Small intestine (tissue), 7 donors: ENCODE data around the gene SH3BP5L. TPM values are rescaled to one million over a fixed set of nuclear protein-coding genes. Genes with fewer than 3 reads are reported as not detected.
"Not testable (repeated sequence)": the region's sequence is repeated elsewhere in the genome, so short reads cannot be mapped to it uniquely, and the experiment has no call there.

Source experiments
- DNase-seq, 2 donors: peaks; one replicate each; pipeline versions ENCODE4 v3.0.0 to v3.0.0-alpha.2; 2013
- FAIRE-seq: peaks from 2 replicates; lab custom pipeline; 2012; peaks lifted over from hg19 to GRCh38; lab: Jason Lieb, UNC
- H3K27ac ChIP-seq, 3 donors: one replicate each; pipeline ENCODE4 v1.5.1; 2013; ENCODE audit warnings: low read length in 2 of 3, mild to moderate bottlenecking in 2 of 3, control low read depth in 1 of 3, inconsistent platforms in 1 of 3, low read depth in 1 of 3, moderate library complexity in 1 of 3
- H3K27me3 ChIP-seq, 3 donors: one replicate each; pipeline ENCODE4 v1.6.1; 2013; ENCODE audit warnings: low read length in 3 of 3, inconsistent platforms in 1 of 3; ENCODE audit not compliant: control insufficient read depth in 3 of 3, insufficient read depth in 3 of 3
- H3K36me3 ChIP-seq, 3 donors: one replicate each; pipeline ENCODE4 v1.6.1; 2013; ENCODE audit warnings: low read length in 3 of 3, inconsistent platforms in 1 of 3, low read depth in 1 of 3, mild to moderate bottlenecking in 1 of 3, moderate library complexity in 1 of 3; ENCODE audit not compliant: control insufficient read depth in 3 of 3, insufficient read depth in 2 of 3
- H3K4me1 ChIP-seq, 3 donors: one replicate each; pipeline ENCODE4 v1.6.1; 2013; ENCODE audit warnings: low read length in 2 of 3, inconsistent platforms in 1 of 3, low read depth in 1 of 3, mild to moderate bottlenecking in 1 of 3, moderate library complexity in 1 of 3; ENCODE audit not compliant: control insufficient read depth in 3 of 3, insufficient read depth in 2 of 3
- H3K4me3 ChIP-seq, 3 donors: one replicate each; pipeline ENCODE4 v1.5.1; 2013; ENCODE audit warnings: low read length in 3 of 3, control low read depth in 1 of 3, inconsistent platforms in 1 of 3, low read depth in 1 of 3, mild to moderate bottlenecking in 1 of 3, moderate library complexity in 1 of 3
- H3K9me3 ChIP-seq, 2 donors: one replicate each; pipeline ENCODE4 v1.6.1; 2013; ENCODE audit warnings: low read depth in 1 of 2, low read length in 1 of 2; ENCODE audit not compliant: control insufficient read depth in 2 of 2, insufficient read depth in 1 of 2
- WGBS, 3 donors: extraction: QIAGEN DNeasy Blood & Tissue Kit; methylation state at CpG; one replicate each; pipeline ENCODE4 v1.1.7; 2013; 5-methylcytosine and 5-hydroxymethylcytosine counted together
- polyA plus RNA-seq, 4 donors: library from polyadenylated mRNA; stranded (reverse) in 3 of 4; unstranded in 1 of 4; fragments of 200-250 nt in 3 of 4; fragments of 120-200 nt in 1 of 4; gene quantifications; one replicate each; pipeline versions ENCODE4 v1.2.1 to v1.2.3, GENCODE V29; 2013
- donor health status: healthy with polysubstance abuse.
- donor health status: control.
- donor health status: control.
- donor health status: Bipolar disorder and iron deficiency.
- donor health status: healthy.

SH3BP5L gene
- polyA plus RNA-seq, 4 donors = 19.1 to 38.0 (median 28.9) TPM

DNA sequence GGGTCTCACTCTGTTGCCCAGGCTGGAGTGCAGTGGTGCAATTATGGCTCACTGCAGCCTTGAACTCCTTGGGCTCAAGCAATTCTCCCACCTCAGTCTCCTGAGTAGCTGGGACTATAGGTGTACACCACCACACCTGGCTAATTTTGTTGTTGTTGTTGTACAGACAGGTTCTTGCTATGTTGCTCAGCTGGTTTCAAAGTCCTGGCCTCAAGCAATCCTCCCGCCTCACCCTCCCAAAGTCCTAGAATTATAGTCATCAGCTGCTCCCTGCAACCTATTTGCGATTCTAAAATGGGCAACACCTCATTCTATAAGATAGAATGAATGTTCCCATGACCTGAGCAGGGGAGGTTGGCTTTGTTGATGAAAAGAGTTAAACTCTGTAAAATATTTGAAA lies 36.4 kb downstream of the SH3BP5L start:
- not testable (repeated sequence) for H3K4me3 ChIP-seq, H3K36me3 ChIP-seq, FAIRE-seq, H3K27me3 ChIP-seq, H3K27ac ChIP-seq
- H3K9me3 ChIP-seq = peaks cover 0 to 26% of the 10 kb centered on the region in 2 donors
- peak in 1 of 2 donors; percentile 71 for DNase-seq
- 22 to 73% (median 44%) methylated on average over 2 of the region's 2 CpGs for WGBS, 3 donors
- H3K4me1 ChIP-seq = peaks cover 2 to 24% (median 12%) of the 10 kb centered on the region in 3 donors

GRCh38 chr1:248788327-248788726 lies 37.4 kb downstream of the SH3BP5L start:
- FAIRE-seq = no peak
- 57 to 72% (median 63%) methylated on average over 3 of the region's 3 CpGs for WGBS, 3 donors

GRCh38 chr1:248787430-248787829 lies 38.3 kb downstream of the SH3BP5L start:
- no peak for FAIRE-seq
- WGBS, 3 donors = 87 to 97% (median 92%) methylated on average over 4 of the region's 4 CpGs

More at GRCh38 chr1:248788327-248788726, 37.4 kb downstream of the SH3BP5L start:
- H3K4me3 ChIP-seq = no peak overlapping the region
- peaks cover 2 to 32% (median 12%) of the 10 kb centered on the region in 3 donors for H3K4me1 ChIP-seq
- no peaks in the 10 kb centered on the region for H3K27me3 ChIP-seq
- peak in 1 of 2 donors; percentile 66 for DNase-seq
- H3K36me3 ChIP-seq = no peaks in the 10 kb centered on the region
- peaks cover 0 to 18% of the 10 kb centered on the region in 2 donors for H3K9me3 ChIP-seq
- H3K27ac ChIP-seq = no peak overlapping the region

GRCh38 chr1:248786156-248786555 lies 39.6 kb downstream of the SH3BP5L start:
- peaks cover 0 to 2% of the 10 kb centered on the region in 2 donors for H3K9me3 ChIP-seq
- FAIRE-seq = no peak
- H3K4me1 ChIP-seq = peaks cover 2 to 43% (median 15%) of the 10 kb centered on the region in 3 donors
- no peaks in the 10 kb centered on the region for H3K36me3 ChIP-seq
- H3K27me3 ChIP-seq = no peaks in the 10 kb centered on the region
- H3K4me3 ChIP-seq = no peak overlapping the region
- peak; percentile 46 to 50 for DNase-seq
- WGBS, 3 donors = 40 to 66% (median 41%) methylated on average over 3 of the region's 3 CpGs
- no peak overlapping the region for H3K27ac ChIP-seq

More at GRCh38 chr1:248787430-248787829, 38.3 kb downstream of the SH3BP5L start:
- Histone ChIP-seq H3K27ac (no peak overlapping the region), H3K4me1 (peaks cover 2 to 40% (median 14%) of the 10 kb centered on the region in 3 donors), H3K27me3 (no peaks in the 10 kb centered on the region), H3K36me3 (no peaks in the 10 kb centered on the region), H3K9me3 (peaks cover 0 to 9% of the 10 kb centered on the region in 2 donors), H3K4me3 (no peak overlapping the region)
- DNase-seq = no peak

DNA sequence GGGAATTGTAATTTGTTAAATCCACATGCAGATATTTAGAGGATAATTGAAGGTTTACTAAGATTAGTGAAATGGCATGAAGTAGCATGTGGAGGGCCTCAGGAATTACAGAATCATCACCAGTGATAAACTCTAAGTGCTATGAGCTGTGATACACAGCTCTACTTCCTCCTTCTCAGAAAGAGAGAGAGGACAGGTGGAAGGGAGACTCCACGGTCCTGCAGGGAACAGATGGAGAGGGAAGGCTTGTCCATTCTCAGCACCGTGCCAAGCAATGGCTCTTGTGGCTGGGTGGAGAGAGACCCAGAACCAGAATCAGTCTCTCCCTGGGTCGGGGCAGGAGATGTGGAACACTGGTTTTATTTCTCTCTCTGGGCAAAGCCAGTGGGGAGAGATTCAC lies 42.3 kb downstream of the SH3BP5L start:
- H3K27ac ChIP-seq = peak overlapping the region in 1 of 3 donors; percentile 72
- H3K27me3 ChIP-seq = no peaks in the 10 kb centered on the region
- FAIRE-seq = no peak
- H3K9me3 ChIP-seq = peaks cover 0 to 23% of the 10 kb centered on the region in 2 donors
- no peak overlapping the region for H3K4me3 ChIP-seq
- no peaks in the 10 kb centered on the region for H3K36me3 ChIP-seq
- 24 to 48% (median 27%) methylated on average over 3 of the region's 3 CpGs for WGBS, 3 donors
- DNase-seq = no peak
- H3K4me1 ChIP-seq = peaks cover 2 to 29% (median 8%) of the 10 kb centered on the region in 3 donors

GRCh38 chr1:248782416-248783141 lies 43.1 kb downstream of the SH3BP5L start:
- peaks cover 0 to 31% of the 10 kb centered on the region in 2 donors for H3K9me3 ChIP-seq
- WGBS, 3 donors = 58 to 85% (median 63%) methylated on average over 16 of the region's 16 CpGs
- peaks cover 0 to 29% (median 9%) of the 10 kb centered on the region in 3 donors for H3K4me1 ChIP-seq
- no peaks in the 10 kb centered on the region for H3K27me3 ChIP-seq
- peak overlapping the region in 1 of 3 donors; percentile 72 for H3K27ac ChIP-seq
- peak; percentile 43 to 48 for DNase-seq
- no peak for FAIRE-seq
- no peak overlapping the region for H3K4me3 ChIP-seq
- H3K36me3 ChIP-seq = no peaks in the 10 kb centered on the region

DNA sequence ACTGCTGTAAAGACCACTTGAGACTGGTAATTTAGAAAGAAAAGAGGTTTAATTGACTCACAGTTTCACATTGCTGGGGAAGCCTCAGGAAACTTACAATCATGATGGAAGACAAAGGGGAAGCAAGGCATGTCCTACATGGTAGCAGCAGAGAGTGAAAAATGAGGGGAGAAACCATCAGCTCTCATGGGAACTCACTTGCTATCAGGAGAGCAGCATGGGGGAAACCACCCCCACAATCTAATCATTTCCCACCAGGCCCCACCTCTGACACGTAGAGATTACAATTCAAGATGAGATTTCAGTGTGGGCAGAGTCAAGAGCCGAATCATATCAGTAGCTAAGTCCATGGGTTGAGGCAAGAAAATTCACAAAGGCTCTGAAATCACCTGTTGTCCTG lies 46.4 kb downstream of the SH3BP5L start:
- Histone ChIP-seq H3K4me3 (no peak overlapping the region), H3K27ac (no peak overlapping the region), H3K27me3 (no peaks in the 10 kb centered on the region), H3K4me1 (peaks cover 0 to 47% (median 7%) of the 10 kb centered on the region in 3 donors), H3K36me3 (no peaks in the 10 kb centered on the region), H3K9me3 (peaks cover 0 to 44% of the 10 kb centered on the region in 2 donors)
- DNase-seq = no peak
- 41 to 77% (median 64%) methylated on average over 2 of the region's 2 CpGs for WGBS, 3 donors
- no peak for FAIRE-seq

DNA sequence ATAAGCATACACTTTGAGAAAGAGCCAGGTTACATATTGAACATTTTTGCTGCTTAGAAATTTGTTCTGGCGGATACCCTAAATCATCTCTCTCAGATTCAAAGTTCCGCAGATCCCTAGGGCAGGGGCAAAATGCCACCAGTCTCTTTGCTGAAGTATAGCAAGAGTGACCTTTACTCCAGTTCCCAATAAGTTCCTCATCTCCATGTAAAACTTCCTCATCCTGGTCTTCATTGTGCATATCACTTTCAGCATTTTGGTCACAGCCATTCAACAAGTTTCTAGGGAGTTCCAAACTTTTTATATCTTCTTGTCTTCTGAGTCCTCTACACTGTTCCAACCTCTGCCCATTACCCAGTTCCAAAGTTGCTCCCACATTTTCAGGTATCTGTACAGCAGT lies 46.8 kb downstream of the SH3BP5L start:
- peaks cover 0 to 45% (median 7%) of the 10 kb centered on the region in 3 donors for H3K4me1 ChIP-seq
- H3K27me3 ChIP-seq = no peaks in the 10 kb centered on the region
- FAIRE-seq (no peak), DNase-seq (no peak)
- H3K9me3 ChIP-seq = peaks cover 0 to 44% of the 10 kb centered on the region in 2 donors
- no peak overlapping the region for H3K4me3 ChIP-seq
- H3K27ac ChIP-seq = no peak overlapping the region
- H3K36me3 ChIP-seq = no peaks in the 10 kb centered on the region
- WGBS, 3 donors = 83 to 89% (median 87%) methylated on average over 2 of the region's 2 CpGs
